ENCODE measurements around the gene HARBI1. TPM values are rescaled to one million over a fixed set of nuclear protein-coding genes. Genes with fewer than 3 reads are reported as not detected.
A peak's percentile ranks its signal among the peaks of the same experiment; 100 is the strongest.

HARBI1 gene
- total RNA-seq, 1 donor from 2014 or later: 6.5 TPM

DNA sequence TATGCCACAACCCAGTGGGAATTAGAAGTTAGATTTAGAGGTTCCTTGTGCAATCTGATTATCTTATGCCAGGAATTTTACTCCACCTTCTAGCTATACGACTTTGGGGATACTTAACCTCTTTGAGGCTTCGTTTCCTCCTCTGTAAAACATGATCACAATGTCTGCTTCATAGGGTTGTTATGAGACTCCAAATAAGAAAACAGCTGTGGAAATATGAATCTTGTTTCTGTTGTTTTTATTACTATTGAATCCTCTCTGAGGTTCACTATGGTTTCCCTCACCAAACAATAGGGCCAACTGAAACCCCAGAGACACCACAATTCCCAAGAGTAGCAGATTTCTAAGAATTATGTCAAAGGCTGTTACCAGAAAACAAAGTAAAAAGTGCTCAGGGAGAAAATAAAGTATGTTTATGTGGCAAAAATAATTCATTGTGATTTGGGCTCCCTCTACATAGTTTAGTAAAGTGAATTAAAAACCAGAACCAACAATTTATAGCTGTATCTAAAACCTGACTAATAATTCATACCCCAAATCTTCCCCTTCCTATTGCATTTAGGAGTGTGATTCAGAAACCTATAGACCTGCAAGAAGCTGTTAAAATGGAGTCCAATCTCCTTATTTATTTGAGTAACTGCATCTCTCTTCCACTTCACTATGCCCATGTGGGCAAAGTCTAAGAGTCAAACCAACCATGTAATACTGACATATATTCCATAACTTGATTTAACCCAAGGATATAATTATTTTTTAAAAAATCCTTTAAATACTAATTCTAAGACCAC, 61.6 kb downstream of the HARBI1 start:
- Mint-ChIP-seq H3K4me1 (peaks cover 42% of the 10 kb centered on the region), H3K27me3 (no peaks in the 10 kb centered on the region), H3K4me3 (no peak overlapping the region), H3K36me3 (ENCODE audit: low read depth) (peaks cover 7% of the 10 kb centered on the region), H3K27ac (peak overlapping the region; percentile 36), H3K9me3 (no peaks in the 10 kb centered on the region)
- intact Hi-C loops (cut with micrococcal nuclease): loop anchor here (2.0 to 5.0 kb wide), 2 partner anchors 37 to 61 kb away; partner anchors contain the start of genes AMBRA1, ATG13 and HARBI1
- ChIA-PET POLR2A (no interaction called here), CTCF (interaction anchor here (1.0 to 1.4 kb wide), 2 partner anchors 9 to 17 kb away, joined by 3 read pairs; no protein-coding TSS in a partner anchor)
- TF ChIP-seq, protein P1, sequence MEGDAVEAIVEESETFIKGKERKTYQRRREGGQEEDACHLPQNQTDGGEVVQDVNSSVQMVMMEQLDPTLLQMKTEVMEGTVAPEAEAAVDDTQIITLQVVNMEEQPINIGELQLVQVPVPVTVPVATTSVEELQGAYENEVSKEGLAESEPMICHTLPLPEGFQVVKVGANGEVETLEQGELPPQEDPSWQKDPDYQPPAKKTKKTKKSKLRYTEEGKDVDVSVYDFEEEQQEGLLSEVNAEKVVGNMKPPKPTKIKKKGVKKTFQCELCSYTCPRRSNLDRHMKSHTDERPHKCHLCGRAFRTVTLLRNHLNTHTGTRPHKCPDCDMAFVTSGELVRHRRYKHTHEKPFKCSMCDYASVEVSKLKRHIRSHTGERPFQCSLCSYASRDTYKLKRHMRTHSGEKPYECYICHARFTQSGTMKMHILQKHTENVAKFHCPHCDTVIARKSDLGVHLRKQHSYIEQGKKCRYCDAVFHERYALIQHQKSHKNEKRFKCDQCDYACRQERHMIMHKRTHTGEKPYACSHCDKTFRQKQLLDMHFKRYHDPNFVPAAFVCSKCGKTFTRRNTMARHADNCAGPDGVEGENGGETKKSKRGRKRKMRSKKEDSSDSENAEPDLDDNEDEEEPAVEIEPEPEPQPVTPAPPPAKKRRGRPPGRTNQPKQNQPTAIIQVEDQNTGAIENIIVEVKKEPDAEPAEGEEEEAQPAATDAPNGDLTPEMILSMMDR (IDR thresholded peaks at IDR 0.05): no peak
- ATAC-seq (ENCODE audit: low read depth): peak; percentile 58
- no peak for DNase-seq

DNA sequence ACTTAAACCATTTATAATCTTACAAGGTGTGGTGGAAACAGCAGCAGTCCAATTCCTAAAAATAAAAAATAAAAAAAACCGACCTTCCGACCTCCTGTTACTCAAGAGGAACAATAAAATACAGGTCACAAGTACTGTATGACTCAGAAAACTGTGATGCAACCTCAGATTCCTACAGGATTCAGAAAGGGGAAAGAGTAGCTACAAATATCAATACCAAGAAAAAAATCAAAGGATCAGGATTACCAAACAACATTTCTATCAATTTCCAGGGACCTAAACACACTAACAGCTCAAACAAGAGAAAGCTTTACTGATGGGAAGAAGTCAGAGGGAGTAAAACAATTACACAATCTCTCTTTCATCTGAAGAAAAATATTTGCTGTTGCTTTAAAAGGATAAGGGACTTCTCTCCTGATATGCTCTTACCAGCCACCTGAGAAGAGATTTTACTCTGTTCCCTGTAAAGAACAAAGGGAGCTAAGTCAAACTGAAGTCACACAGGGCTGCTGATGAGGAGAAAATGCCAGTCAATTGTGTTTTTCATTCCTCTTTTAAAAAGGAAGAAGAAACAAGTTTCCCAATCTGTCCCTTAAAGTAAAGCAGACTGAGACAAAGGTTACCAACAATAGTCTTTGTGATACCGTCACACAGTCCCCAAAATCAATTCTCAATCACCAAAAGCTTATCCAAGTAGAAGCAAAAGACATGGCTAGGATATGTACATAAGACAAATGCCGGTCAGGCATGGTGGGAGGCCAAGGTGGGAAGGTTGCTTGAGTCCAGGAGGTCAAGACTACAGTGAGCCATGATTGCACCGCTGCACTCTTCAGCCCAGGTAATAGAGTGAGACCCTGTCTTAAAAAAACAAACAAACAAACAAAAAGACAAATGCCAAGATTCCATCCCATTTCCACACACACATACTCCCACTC, 62.5 kb downstream of the HARBI1 start:
- H3K36me3 Mint-ChIP-seq (ENCODE audit: low read depth): peaks cover 7% of the 10 kb centered on the region
- ATAC-seq (ENCODE audit: low read depth) (no peak), DNase-seq (no peak)
- ChIA-PET POLR2A (no interaction called here), CTCF (interaction anchor here (2.0 kb wide), 1 partner anchor 25 kb away, joined by 5 read pairs; no protein-coding TSS in a partner anchor)
- H3K4me1 Mint-ChIP-seq: peaks cover 34% of the 10 kb centered on the region
- intact Hi-C loops (cut with micrococcal nuclease): loop anchor here (2.0 to 5.0 kb wide), 2 partner anchors 38 to 62 kb away; partner anchors contain the start of genes AMBRA1, ATG13 and HARBI1
- peak overlapping the region; percentile 27 for H3K27ac Mint-ChIP-seq
- H3K4me3 Mint-ChIP-seq: no peak overlapping the region
- H3K27me3 Mint-ChIP-seq: no peaks in the 10 kb centered on the region
- H3K9me3 Mint-ChIP-seq: no peaks in the 10 kb centered on the region
- TF ChIP-seq, protein P1 (IDR thresholded peaks at IDR 0.05): no peak

DNA sequence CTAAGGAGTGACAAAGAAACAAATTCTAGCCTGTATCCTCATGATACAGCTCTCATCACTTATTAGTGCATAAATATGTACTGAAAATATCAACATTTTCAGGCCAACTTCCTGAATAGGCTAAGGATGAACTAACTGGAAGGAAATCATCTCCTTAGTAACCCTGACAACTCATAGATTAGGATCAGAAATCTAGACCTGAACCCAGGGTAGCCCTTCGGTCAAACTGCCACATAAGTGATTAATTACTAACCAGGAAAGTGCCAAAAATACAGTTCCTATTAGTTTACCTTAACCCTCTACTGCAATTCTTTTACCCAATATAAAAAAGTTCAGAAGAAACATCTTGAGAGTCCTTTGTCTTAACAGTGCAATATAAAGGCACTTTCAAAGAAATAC, 63.2 kb downstream of the HARBI1 start:
- DNase-seq (no peak), ATAC-seq (ENCODE audit: low read depth) (no peak)
- Mint-ChIP-seq H3K4me1 (peaks cover 30% of the 10 kb centered on the region), H3K27me3 (no peaks in the 10 kb centered on the region), H3K36me3 (ENCODE audit: low read depth) (peaks cover 7% of the 10 kb centered on the region), H3K4me3 (no peak overlapping the region), H3K27ac (no peak overlapping the region), H3K9me3 (no peaks in the 10 kb centered on the region)
- intact Hi-C loops (cut with micrococcal nuclease): loop anchor here (2.0 kb wide), 1 partner anchor 63 kb away; the partner anchor contains the start of genes ATG13 and HARBI1
- ChIA-PET POLR2A (no interaction called here), CTCF (interaction anchor here (2.0 kb wide), 1 partner anchor 25 kb away, joined by 5 read pairs; no protein-coding TSS in a partner anchor)
- TF ChIP-seq, protein P1 (IDR thresholded peaks at IDR 0.05): no peak

Other genes with a start within 250 kb of the HARBI1 start
- 0.55 and 0.78 TPM in 2 replicates for gene MDK, start 235.6 kb downstream of the HARBI1 start, total RNA-seq
- gene CHRM4, start 225.5 kb downstream of the HARBI1 start, total RNA-seq: 0.35 and 0.42 TPM in 2 replicates
- gene AMBRA1, start 23.2 kb downstream of the HARBI1 start, total RNA-seq: 35.5 and 39.1 TPM in 2 replicates
- gene ATG13, start 326 bp upstream of the HARBI1 start, total RNA-seq: 49.1 and 73.7 TPM in 2 replicates
- gene ARHGAP1, start 83.4 kb upstream of the HARBI1 start, total RNA-seq: 47.6 and 58.0 TPM in 2 replicates
- 15.6 and 16.1 TPM in 2 replicates for gene ZNF408, start 83.8 kb upstream of the HARBI1 start, total RNA-seq
- not detected in 2 replicates for gene F2, start 102.0 kb upstream of the HARBI1 start, total RNA-seq
- gene CKAP5, start 229.1 kb upstream of the HARBI1 start, total RNA-seq: 50.4 and 52.9 TPM in 2 replicates